ENCODE results near the gene HES3.

DNA sequence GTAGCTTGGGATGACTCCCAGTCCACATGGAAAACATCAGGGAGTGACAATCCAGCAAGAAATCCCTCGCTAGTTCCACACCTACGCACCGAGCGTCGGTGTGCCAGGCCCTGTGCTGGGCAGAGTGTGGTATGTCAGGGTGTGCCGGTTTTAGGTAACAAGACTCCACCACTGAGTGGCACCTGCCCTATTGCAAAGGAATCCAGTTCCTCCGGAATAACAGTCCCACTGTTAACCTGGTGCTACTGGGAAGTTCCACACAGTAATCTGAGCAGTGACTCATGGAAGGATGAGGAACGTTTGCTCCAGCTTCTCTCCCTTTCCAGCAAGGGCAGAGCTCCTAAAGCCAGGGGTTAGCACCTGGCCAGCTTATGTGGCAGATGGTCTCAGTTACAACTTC, 23.7 kb upstream of the HES3 start:
- no peak for TF ChIP-seq POLR2A (IDR thresholded peaks at IDR 0.05; ENCODE audit: low read length)
- no peak for TF ChIP-seq GATA1 (IDR thresholded peaks at IDR 0.05; ENCODE audit: low read depth, low read length)
